Peyer's patch (tissue), 4 donors: ENCODE data around the gene ARL5C.

ENCODE experiments used
- CTCF ChIP-seq, 6 experiments: fragments of 450-650 bp in 4 of 6; fragments of 200-600 bp in 2 of 6; sonication (generic) in 1 of 6; IDR thresholded peaks; one replicate each; pipeline ENCODE4 v1.5.1; 2017 to 2019; ENCODE audit warnings: antibody characterized with exemption in 6 of 6, mild to moderate bottlenecking in 3 of 6, moderate library complexity in 1 of 6
- POLR2A ChIP-seq, 2 donors: fragments of 450-650 bp; IDR thresholded peaks; one replicate each; pipeline ENCODE4 v1.5.1; 2017; ENCODE audit warnings: antibody characterized with exemption in 2 of 2, mild to moderate bottlenecking in 2 of 2, moderate library complexity in 2 of 2

GRCh38 chr17:39196808-39197291 is 30.9 kb upstream of the ARL5C start:
- TF ChIP-seq CTCF (IDR thresholded peaks at IDR 0.05), result no peak
- TF ChIP-seq POLR2A (IDR thresholded peaks at IDR 0.05), result no peak
